Gastrocnemius medialis (tissue), 4 donors: ENCODE measurements around the gene SLC22A4. TPM values are rescaled to one million over a fixed set of nuclear protein-coding genes. Genes with fewer than 3 reads are reported as not detected.

Source experiments
- ATAC-seq, 2 donors: fragments of 150-250 bp; one replicate each; pipeline ENCODE4 v1.9.1; 2016
- DNase-seq, 2 donors: peaks; one replicate each; pipeline ENCODE4 v3.0.0-alpha.2; 2019
- H3K27ac ChIP-seq, 4 donors: fragments of 200-600 bp; sonication (generic); 1 replicate in 1 of 4; 2 replicates in 3 of 4; pipeline ENCODE4 v1.5.1; 2016 to 2018; ENCODE audit warnings: mild to moderate bottlenecking in 2 of 4, moderate library complexity in 1 of 4
- H3K27me3 ChIP-seq, 3 donors: fragments of 200-600 bp; sonication (generic) in 2 of 3; 1 replicate in 1 of 3; 2 replicates in 2 of 3; pipeline versions ENCODE4 v1.5.1 to v1.6.0; 2016 to 2019; ENCODE audit warnings: mild to moderate bottlenecking in 1 of 3, moderate library complexity in 1 of 3
- H3K36me3 ChIP-seq, 2 donors: fragments of 200-600 bp; sonication (generic) in 1 of 2; one replicate each; pipeline ENCODE4 v1.5.1; 2017 to 2018
- H3K4me1 ChIP-seq, 2 donors: fragments of 200-600 bp; sonication (generic) in 1 of 2; one replicate each; pipeline ENCODE4 v1.5.1; 2016 to 2017; ENCODE audit warnings: mild to moderate bottlenecking in 2 of 2
- H3K4me3 ChIP-seq, 4 donors: fragments of 200-600 bp; sonication (generic) in 3 of 4; 1 replicate in 1 of 4; 2 replicates in 3 of 4; pipeline ENCODE4 v1.5.1; 2016 to 2019; ENCODE audit warnings: mild to moderate bottlenecking in 2 of 4
- H3K9me3 ChIP-seq, 3 donors: fragments of 200-600 bp; sonication (generic) in 2 of 3; 1 replicate in 1 of 3; 2 replicates in 2 of 3; pipeline ENCODE4 v1.5.1; 2016 to 2019
- CTCF ChIP-seq, 5 experiments: fragments of 450-650 bp in 3 of 5; fragments of 200-600 bp in 2 of 5; sonication (generic) in 2 of 5; IDR thresholded peaks in 4 of 5; conservative IDR thresholded peaks in 1 of 5; 1 replicate in 4 of 5; 2 replicates in 1 of 5; pipeline ENCODE4 v1.5.1; 2016 to 2019; ENCODE audit warnings: antibody characterized with exemption in 5 of 5, mild to moderate bottlenecking in 3 of 5, moderate library complexity in 3 of 5
- POLR2A ChIP-seq, 2 donors: fragments of 450-650 bp; IDR thresholded peaks; one replicate each; pipeline ENCODE4 v1.6.1; 2017; ENCODE audit warnings: antibody characterized with exemption in 2 of 2, mild to moderate bottlenecking in 2 of 2, moderate library complexity in 2 of 2
- in situ Hi-C, 4 donors: fragments of 200-750 bp; cut with MboI; loops; one replicate each; pipeline versions ENCODE4 v1.15.0 to v1.8.0; 2017; ENCODE audit warnings: low sequenced_read_pairs in 4 of 4
- intact Hi-C: fragments of 100-400 bp; cut with DNase I; formaldehyde crosslinking; loops from one replicate; pipeline ENCODE4 v1.15.1; 2023; ENCODE audit warnings: low total_unique reads
- total RNA-seq, 4 donors: library from RNA; depleted of rRNA; stranded (reverse); fragments of >200 nt; gene quantifications; one replicate each; pipeline versions ENCODE4 v1.1.0 to v1.2.3, GENCODE V29; 2016

Gene SLC22A4
- total RNA-seq = 1 to 10 TPM; 5.4 to 6.7 (median 6.2) TPM

GRCh38 chr5:132293992-132294727 lies at the start of gene SLC22A4:
Gene SLC22A4, plus strand, starts transcription at chr5:132294394. Its CDS starts 223 bp downstream, at chr5:132294617.
- no peaks in the 10 kb centered on the region for H3K9me3 ChIP-seq
- intact Hi-C loops = loop anchor here (2.0 to 5.0 kb wide), 6 partner anchors 35 to 197 kb away; partner anchors contain the start of genes IRF1 and P4HA2

DNA sequence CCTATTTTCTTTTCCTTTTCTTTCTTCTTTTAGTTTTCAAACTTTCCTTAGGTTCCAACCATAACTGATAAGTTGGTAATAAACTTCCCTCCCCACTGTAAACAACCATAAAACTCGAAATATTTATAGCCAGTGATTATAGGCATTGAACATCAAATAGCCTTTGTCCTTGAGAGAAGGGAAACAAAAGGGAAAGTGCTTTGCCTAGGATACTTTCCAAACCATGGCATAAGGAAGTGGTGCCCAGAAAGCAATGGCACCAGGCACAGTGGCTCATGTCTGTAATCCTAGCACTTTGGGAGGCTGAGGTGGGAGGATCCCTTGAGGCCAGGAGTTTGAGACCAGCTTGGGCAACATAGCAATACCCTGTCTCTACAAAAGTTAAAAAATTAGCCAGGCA lies 48.6 kb upstream of the SLC22A4 start:
- Histone ChIP-seq H3K9me3 (no peaks in the 10 kb centered on the region), H3K4me1 (no peaks in the 10 kb centered on the region), H3K36me3 (no peaks in the 10 kb centered on the region), H3K27ac (no peak overlapping the region), H3K4me3 (no peak overlapping the region), H3K27me3 (no peaks in the 10 kb centered on the region)
- intact Hi-C loops (no loop called here), in situ Hi-C loops (no loop called here)
- ATAC-seq (no peak), DNase-seq (no peak)
- no peak for TF ChIP-seq POLR2A (IDR thresholded peaks at IDR 0.05)
- TF ChIP-seq CTCF (IDR thresholded peaks at IDR 0.05 in 4 of 5, conservative IDR thresholded peaks at IDR 0.05 in 1 of 5) = no peak

More at GRCh38 chr5:132293992-132294727, at the start of gene SLC22A4:
- in situ Hi-C loops = no loop called here
- ATAC-seq = peak; percentile 64 to 73
- no peaks in the 10 kb centered on the region for H3K36me3 ChIP-seq
- H3K4me3 ChIP-seq = peak within 1 kb of the TSS; percentile 57 to 72 (median 66)
- peak within 1 kb of the TSS; percentile 93 to 98 (median 96) for H3K27ac ChIP-seq
- TF ChIP-seq POLR2A (IDR thresholded peaks at IDR 0.05) (peak; percentile 82 to 86), CTCF (IDR thresholded peaks at IDR 0.05 in 4 of 5, conservative IDR thresholded peaks at IDR 0.05 in 1 of 5) (no peak)
- H3K4me1 ChIP-seq = peaks cover 38 to 43% of the 10 kb centered on the region in 2 donors
- DNase-seq = peak; percentile 81 to 91
- H3K27me3 ChIP-seq = no peaks in the 10 kb centered on the region

DNA sequence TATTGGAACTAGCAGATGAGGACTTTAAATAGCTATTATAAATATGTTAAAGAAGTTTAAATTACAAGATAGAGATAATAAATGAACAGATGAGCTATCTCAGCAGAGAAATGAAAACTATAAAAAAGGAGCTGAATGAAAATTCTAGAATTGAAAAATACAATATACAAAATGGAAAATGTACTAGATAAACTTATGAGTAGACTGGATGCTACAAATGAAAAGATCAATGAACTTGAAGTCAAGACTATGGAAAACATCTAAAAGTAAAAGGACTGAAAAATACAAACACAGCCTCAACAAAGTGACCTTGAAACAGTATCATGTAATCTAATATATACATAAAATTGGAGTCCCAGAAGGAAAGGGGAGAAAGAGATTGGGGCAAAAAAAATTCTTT lies 47.4 kb upstream of the SLC22A4 start:
- intact Hi-C loops (no loop called here), in situ Hi-C loops (no loop called here)
- no peak for ATAC-seq

DNA sequence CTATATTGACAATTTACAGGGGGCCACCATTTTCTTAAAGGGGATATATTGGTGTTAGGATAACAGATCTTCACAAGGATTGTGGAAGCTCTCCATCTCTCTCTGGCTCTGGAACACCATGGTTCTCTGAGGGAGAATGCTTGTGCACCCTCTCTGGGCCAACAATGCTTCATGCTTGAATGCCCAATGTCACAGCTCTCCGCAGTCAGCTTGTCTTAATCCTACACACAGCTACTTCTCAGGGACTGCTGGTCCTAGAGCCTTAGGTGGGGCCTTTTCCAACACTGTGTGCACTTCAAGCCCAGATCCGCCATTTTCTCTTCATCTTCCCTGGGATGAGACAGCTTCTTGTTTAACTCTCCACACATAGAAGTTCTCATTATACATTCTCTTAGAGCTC lies 43.6 kb upstream of the SLC22A4 start:
- DNase-seq (no peak), ATAC-seq (no peak)
- peaks cover 3 to 5% of the 10 kb centered on the region in 2 donors for H3K4me1 ChIP-seq
- no peaks in the 10 kb centered on the region for H3K9me3 ChIP-seq
- intact Hi-C loops (no loop called here), in situ Hi-C loops (loop anchor here in 1 of 4 donors (25.0 kb wide), 1 partner anchor 262 kb away; no protein-coding TSS in a partner anchor)
- no peaks in the 10 kb centered on the region for H3K27me3 ChIP-seq
- no peak for TF ChIP-seq POLR2A (IDR thresholded peaks at IDR 0.05)
- TF ChIP-seq CTCF (IDR thresholded peaks at IDR 0.05 in 4 of 5, conservative IDR thresholded peaks at IDR 0.05 in 1 of 5) = no peak
- no peaks in the 10 kb centered on the region for H3K36me3 ChIP-seq
- H3K4me3 ChIP-seq = no peak overlapping the region
- H3K27ac ChIP-seq = no peak overlapping the region

More for the DNA sequence above, 47.4 kb upstream of the SLC22A4 start:
- H3K4me3 ChIP-seq = no peak overlapping the region
- H3K27ac ChIP-seq = no peak overlapping the region
- no peaks in the 10 kb centered on the region for H3K27me3 ChIP-seq
- no peak for DNase-seq
- no peaks in the 10 kb centered on the region for H3K9me3 ChIP-seq
- H3K36me3 ChIP-seq = no peaks in the 10 kb centered on the region
- no peaks in the 10 kb centered on the region for H3K4me1 ChIP-seq
- TF ChIP-seq POLR2A (IDR thresholded peaks at IDR 0.05) = no peak
- no peak for TF ChIP-seq CTCF (IDR thresholded peaks at IDR 0.05 in 4 of 5, conservative IDR thresholded peaks at IDR 0.05 in 1 of 5)
